Fibroblast of lung (primary cell): ENCODE data around the gene ARID1B.

Experiments used
- EZH2 ChIP-seq: IDR thresholded peaks from 2 replicates; pipeline ENCODE4 v1.5.1; 2012; ENCODE audit warnings: low read length, control low read depth, mild to moderate bottlenecking; ENCODE audit errors: missing control alignments
- TF ChIP-seq, protein P1 (sequence below), 2 donors: IDR thresholded peaks in 1 of 2; conservative IDR thresholded peaks in 1 of 2; 1 replicate in 1 of 2; 2 replicates in 1 of 2; pipeline ENCODE4 v1.5.1; 2011 to 2012; ENCODE audit warnings: low read length in 2 of 2, control low read depth in 1 of 2, inconsistent platforms in 1 of 2, low read depth in 1 of 2, mild to moderate bottlenecking in 1 of 2

DNA sequence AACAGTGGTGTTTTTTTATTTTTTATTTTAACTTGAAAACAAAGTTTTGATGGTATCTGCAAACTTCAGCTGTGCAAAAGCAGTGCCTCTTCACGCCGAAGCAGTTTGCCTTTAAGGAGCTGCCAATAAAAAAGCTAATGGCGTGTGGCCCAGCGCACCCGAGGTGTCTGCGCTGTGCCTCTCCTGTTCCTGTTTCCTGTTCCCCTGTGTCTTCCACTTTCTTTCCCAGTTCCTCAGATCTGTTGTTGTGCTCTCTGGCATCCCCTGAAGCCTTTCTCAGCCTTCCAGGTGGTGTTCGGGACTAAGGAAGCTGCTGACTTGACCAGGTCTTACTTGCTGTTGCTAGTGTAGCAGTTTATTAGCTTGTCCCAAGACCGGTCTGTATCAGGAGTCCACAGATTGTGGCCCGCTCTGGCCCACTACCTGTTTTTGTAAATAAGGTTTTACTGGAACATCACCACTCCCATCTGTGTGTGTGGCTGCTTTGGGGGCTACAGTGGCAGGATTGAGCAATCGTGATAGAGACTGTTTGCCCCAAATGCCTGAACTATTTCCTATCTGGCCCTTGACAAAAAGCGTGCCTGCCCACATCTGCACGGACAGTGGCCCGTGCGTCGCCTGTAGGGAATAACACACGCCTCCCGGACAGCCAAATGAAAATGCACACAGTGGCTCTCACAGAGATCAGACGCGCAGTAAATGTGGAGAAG lies 367.8 kb downstream of the ARID1B start:
- TF ChIP-seq, protein P1, sequence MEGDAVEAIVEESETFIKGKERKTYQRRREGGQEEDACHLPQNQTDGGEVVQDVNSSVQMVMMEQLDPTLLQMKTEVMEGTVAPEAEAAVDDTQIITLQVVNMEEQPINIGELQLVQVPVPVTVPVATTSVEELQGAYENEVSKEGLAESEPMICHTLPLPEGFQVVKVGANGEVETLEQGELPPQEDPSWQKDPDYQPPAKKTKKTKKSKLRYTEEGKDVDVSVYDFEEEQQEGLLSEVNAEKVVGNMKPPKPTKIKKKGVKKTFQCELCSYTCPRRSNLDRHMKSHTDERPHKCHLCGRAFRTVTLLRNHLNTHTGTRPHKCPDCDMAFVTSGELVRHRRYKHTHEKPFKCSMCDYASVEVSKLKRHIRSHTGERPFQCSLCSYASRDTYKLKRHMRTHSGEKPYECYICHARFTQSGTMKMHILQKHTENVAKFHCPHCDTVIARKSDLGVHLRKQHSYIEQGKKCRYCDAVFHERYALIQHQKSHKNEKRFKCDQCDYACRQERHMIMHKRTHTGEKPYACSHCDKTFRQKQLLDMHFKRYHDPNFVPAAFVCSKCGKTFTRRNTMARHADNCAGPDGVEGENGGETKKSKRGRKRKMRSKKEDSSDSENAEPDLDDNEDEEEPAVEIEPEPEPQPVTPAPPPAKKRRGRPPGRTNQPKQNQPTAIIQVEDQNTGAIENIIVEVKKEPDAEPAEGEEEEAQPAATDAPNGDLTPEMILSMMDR (conservative IDR thresholded peaks at IDR 0.05 in 1 of 2, IDR thresholded peaks at IDR 0.05 in 1 of 2; ENCODE audit: low read depth in 1 of 2, low read length in 2 of 2), result no peak
- TF ChIP-seq EZH2, result no peak
